Fibroblast of pulmonary artery (primary cell): ENCODE data around the gene GNS.

ENCODE experiments used
- DNase-seq: peaks from one replicate; pipeline ENCODE4 v3.0.0-alpha.2; 2010; ENCODE audit warnings: low read depth
- H3K4me3 ChIP-seq: replicated peaks from 2 replicates; pipeline ENCODE4 v1.5.1; 2011; ENCODE audit warnings: low read depth, mild to moderate bottlenecking, control low read depth, low read length, moderate library complexity
- TF ChIP-seq, protein P1 (sequence below): IDR thresholded peaks from 2 replicates; pipeline ENCODE4 v1.5.1; 2011; ENCODE audit warnings: mild to moderate bottlenecking, control low read depth, low read length, inconsistent platforms; ENCODE audit errors: missing control alignments

The GNS gene

DNA sequence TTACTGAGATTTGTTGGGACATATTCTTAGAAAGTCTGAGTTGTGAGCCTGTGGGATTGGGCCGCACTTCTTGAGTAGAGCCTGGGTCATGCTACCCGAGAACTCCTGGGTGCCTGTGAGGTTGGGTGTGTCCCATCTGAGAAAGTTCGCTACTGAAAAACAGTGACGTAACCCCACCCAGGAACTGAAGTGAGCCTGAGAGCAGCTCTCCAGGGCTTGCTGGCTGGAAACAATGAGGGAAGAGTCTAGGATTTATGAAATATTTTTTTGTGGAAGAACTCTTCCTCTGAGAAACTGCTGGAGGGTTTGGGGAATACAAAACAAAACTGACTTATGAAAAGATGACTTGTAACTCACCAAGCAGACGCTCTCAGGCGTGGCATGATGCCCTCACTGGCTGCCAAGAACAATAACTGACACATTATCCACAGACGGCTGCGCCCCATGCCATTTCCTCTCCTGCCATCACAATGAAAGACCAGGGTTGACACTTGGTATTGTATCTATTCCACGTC is 79.7 kb downstream of the GNS start:
- TF ChIP-seq, protein P1, sequence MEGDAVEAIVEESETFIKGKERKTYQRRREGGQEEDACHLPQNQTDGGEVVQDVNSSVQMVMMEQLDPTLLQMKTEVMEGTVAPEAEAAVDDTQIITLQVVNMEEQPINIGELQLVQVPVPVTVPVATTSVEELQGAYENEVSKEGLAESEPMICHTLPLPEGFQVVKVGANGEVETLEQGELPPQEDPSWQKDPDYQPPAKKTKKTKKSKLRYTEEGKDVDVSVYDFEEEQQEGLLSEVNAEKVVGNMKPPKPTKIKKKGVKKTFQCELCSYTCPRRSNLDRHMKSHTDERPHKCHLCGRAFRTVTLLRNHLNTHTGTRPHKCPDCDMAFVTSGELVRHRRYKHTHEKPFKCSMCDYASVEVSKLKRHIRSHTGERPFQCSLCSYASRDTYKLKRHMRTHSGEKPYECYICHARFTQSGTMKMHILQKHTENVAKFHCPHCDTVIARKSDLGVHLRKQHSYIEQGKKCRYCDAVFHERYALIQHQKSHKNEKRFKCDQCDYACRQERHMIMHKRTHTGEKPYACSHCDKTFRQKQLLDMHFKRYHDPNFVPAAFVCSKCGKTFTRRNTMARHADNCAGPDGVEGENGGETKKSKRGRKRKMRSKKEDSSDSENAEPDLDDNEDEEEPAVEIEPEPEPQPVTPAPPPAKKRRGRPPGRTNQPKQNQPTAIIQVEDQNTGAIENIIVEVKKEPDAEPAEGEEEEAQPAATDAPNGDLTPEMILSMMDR: no peak
- H3K4me3 ChIP-seq: peak overlapping the region; percentile 26
- DNase-seq: peak; percentile 78

DNA sequence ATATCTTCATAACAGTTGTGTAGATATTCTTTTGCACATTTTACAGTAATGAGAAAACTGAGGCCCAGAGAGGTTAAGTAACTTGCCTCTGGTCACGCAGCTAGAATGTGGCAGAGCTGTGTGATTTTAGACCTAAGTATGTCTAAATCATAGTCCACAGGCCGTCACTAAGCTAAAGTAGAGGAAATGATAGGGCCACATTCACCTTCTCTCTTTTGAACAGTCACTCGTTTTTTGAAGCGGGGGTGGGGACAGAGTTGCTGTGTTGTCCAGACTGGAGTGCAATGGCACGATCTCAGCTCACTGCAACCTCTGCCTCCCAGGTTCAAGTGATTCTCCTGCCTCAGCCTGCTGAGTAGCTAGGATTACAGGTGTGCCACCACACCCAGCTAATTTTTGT is 80.4 kb downstream of the GNS start:
- H3K4me3 ChIP-seq: no peak overlapping the region
- TF ChIP-seq, protein P1: no peak
- DNase-seq: no peak

DNA sequence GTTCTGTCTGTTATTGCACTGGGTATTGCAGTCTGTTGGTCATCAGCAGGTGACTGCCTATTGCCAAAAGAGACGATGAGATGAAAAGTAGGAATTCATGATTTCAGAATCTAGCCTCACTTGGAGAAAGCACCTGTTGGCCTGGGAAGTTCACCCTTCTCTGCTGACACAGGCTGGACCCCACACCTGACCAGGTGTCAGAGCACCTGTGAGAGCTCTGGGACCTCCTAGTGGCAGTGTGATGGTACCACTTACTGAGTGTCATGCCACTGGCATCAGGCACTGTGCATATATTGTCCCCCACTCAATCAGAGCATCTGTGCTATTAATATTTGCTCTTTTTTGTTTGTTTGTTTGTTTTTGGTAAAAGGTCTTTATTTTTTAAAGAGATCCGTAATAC is 81.0 kb downstream of the GNS start:
- H3K4me3 ChIP-seq: no peak overlapping the region
- DNase-seq: no peak
- TF ChIP-seq, protein P1: no peak

DNA sequence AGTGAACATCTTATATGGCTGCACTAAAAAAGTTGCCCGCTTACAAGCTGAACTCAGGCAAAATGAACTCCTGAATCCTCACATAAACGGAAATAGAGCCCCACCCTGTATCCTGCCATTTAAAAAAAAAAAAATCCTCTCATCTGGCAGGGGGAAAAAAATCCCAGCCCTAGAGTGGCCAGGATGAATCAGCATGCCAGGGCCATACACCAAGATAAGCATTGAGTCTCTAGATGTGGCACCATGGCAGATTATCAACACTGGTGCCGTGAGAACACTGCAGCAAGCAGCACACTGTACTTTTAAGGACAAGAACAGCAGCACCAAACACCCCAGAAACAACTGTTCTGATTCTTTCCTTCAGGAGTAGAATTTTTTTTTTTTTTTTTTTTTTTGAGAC is 83.4 kb downstream of the GNS start:
- H3K4me3 ChIP-seq: no peak overlapping the region
- TF ChIP-seq, protein P1: no peak
- peak; percentile 61 for DNase-seq

DNA sequence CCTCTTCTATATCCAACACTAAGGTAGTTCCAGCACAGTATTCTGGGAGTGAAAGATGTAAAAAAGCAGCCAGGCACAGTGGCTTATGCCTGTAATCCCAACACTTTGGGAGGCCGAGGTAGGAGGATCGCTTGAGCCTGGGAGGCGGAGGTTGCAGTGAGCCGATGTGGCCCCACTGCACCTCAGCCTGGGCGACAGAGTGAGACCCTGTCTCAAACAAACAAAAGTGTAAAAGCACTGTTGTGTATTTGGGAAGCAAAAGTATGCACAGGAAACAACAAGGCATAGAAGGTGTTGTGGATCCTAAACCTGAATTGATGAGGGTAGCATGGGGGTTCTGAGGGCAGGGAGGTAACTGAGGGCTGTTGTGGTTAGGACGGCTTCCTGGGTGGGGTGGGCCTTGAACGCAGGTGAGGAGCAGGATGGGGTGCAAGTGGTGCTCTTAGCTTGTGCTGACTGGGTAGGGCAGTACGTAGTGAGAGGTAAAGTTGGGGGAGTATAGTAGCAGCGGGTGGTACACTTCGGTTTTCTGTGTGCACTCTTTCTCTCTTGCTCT is 84.8 kb downstream of the GNS start:
- H3K4me3 ChIP-seq: no peak overlapping the region
- DNase-seq: no peak
- TF ChIP-seq, protein P1: no peak

DNA sequence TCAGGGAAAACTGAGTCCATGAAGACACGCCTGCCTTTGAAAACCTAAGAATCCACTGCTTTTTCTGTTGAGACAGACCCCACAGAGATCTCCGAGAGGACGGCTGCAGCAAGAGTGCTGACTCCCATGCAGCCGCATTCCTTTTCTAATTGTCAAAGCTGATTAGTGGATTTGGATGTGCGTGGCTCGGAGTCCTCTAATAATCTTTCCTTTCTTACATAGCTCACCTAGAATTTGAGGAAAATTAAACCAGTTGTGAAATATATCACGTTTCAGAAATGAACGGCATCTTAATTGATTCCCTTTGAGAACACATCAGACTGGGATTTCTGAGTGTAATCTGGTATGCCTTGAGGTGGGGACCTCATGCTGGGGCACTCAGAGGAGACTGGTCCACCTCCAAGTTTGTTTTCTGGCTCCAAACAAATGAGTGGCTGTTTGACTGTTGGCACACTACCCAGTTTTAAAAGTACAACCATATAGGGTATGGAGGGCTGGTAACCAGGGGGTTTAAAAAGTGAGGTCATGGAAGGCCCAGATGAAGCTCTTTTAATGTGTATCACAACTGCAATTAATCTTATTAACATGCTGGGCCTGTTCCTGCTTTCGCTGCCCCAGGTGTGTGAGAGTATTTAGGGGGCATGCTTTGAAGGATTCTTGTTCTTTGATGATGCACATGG is 85.6 kb downstream of the GNS start:
- peak; percentile 45 for DNase-seq
- H3K4me3 ChIP-seq: no peak overlapping the region
- TF ChIP-seq, protein P1: no peak
